SH-SY5Y (cell line): ENCODE data around the gene HTRA2.

Source experiments
- GATA2 ChIP-seq: IDR thresholded peaks from 2 replicates; pipeline ENCODE4 v1.6.1; 2011; ENCODE audit warnings: mild to moderate bottlenecking, low read depth, low read length
- GATA3 ChIP-seq: IDR thresholded peaks from 2 replicates; pipeline ENCODE4 v1.6.1; 2011; ENCODE audit warnings: low read depth, mild to moderate bottlenecking, low read length, moderate library complexity

- TF ChIP-seq GATA3 (no peak), GATA2 (no peak)
Observed at GRCh38 chr2:74577448-74577847, 47.7 kb downstream of the HTRA2 start.
